Measurements from ENCODE around the gene CBY2.

CBY2 gene

GRCh38 chr13:45702869-45703391, 810 bp downstream of the CBY2 start:
- no peak for DNase-seq

- no peak for DNase-seq
Measured at GRCh38 chr13:45704211-45704739, 2.2 kb downstream of the CBY2 start.

- DNase-seq: no peak
Measured at GRCh38 chr13:45704854-45705695, 3.0 kb downstream of the CBY2 start.

GRCh38 chr13:45705918-45706317, 3.8 kb downstream of the CBY2 start:
- no peak for DNase-seq

- no peak for DNase-seq
Measured at GRCh38 chr13:45707516-45708100, 5.5 kb downstream of the CBY2 start.

GRCh38 chr13:45711951-45712350, 9.8 kb downstream of the CBY2 start:
- DNase-seq: peak; percentile 77 to 80 (median 78)

- no peak for DNase-seq
Measured at GRCh38 chr13:45713106-45713690, 11.1 kb downstream of the CBY2 start.

- DNase-seq: no peak
Measured at GRCh38 chr13:45713721-45714120, 11.6 kb downstream of the CBY2 start.

GRCh38 chr13:45714170-45714569, 12.1 kb downstream of the CBY2 start:
- no peak for DNase-seq

GRCh38 chr13:45715351-45715750, 13.2 kb downstream of the CBY2 start:
- DNase-seq: no peak

GRCh38 chr13:45717349-45717748, 15.2 kb downstream of the CBY2 start:
- no peak for DNase-seq

GRCh38 chr13:45718063-45718462, 15.9 kb downstream of the CBY2 start:
- DNase-seq: peak; percentile 61 to 73 (median 63)

GRCh38 chr13:45718992-45719391, 16.9 kb downstream of the CBY2 start:
- DNase-seq: peak; percentile 41 to 64 (median 53)

- no peak for DNase-seq
Measured at GRCh38 chr13:45721203-45721731, 19.1 kb downstream of the CBY2 start.

- no peak for DNase-seq
Measured at GRCh38 chr13:45723798-45724197, 21.7 kb downstream of the CBY2 start.

GRCh38 chr13:45728759-45729158, 26.6 kb downstream of the CBY2 start:
- peak in 2 of 3 donors; percentile 10 to 22 for DNase-seq

GRCh38 chr13:45731455-45731854, 29.3 kb downstream of the CBY2 start:
- no peak for DNase-seq

GRCh38 chr13:45732916-45733315, 30.8 kb downstream of the CBY2 start:
- no peak for DNase-seq

GRCh38 chr13:45733361-45733760, 31.2 kb downstream of the CBY2 start:
- DNase-seq: no peak

GRCh38 chr13:45737571-45738017, 35.5 kb downstream of the CBY2 start:
- peak in 1 of 3 donors; percentile 11 for DNase-seq

GRCh38 chr13:45742985-45743384, 40.9 kb downstream of the CBY2 start:
- no peak for DNase-seq

GRCh38 chr13:45744979-45745378, 42.9 kb downstream of the CBY2 start:
- DNase-seq: no peak

- peak; percentile 53 to 54 (median 53) for DNase-seq
Measured at GRCh38 chr13:45747071-45747470, 45.0 kb downstream of the CBY2 start.
